Measurements from ENCODE around the gene DDX10.

The DDX10 gene

DNA sequence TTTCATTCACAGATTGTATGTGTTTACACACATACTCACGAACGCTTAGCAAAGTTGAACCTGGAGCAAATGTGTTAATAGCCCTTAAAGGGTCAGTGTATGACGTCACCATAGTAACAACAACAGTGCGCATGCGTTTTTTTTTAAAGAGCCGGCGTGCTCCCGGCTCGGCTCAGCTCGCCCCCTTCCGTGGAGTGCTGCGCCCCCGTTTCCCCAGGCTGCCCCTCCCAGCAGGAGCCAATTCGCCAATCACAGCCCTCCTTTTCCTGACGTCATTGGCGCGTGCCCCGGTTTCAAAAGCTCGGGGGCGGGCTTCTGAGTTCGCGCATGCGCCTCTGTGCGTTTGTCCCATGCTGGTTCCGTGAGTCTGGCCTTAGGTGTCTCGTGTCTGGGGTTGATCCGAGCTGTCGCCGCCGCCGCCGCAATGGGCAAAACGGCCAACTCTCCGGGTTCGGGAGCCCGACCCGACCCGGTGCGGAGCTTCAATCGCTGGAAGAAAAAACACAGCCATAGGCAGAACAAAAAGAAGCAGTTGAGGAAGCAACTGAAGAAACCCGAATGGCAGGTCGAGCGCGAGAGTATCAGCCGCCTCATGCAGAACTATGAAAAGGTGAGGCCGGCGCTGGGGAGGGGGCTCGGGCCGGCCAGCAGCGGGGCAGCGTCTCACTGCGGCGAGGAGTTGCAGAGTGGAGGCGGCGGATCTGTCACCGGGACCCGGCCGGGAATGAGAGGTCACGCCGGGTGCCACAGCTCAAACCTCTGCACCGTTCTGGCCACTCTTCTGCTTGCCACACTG is at the start of gene DDX10:
Gene DDX10 (plus strand): TSS at position 340 of the 796 bp plus-strand sequence. CDS start 85 bp downstream, at position 425.
- TF ChIP-seq, protein P1, sequence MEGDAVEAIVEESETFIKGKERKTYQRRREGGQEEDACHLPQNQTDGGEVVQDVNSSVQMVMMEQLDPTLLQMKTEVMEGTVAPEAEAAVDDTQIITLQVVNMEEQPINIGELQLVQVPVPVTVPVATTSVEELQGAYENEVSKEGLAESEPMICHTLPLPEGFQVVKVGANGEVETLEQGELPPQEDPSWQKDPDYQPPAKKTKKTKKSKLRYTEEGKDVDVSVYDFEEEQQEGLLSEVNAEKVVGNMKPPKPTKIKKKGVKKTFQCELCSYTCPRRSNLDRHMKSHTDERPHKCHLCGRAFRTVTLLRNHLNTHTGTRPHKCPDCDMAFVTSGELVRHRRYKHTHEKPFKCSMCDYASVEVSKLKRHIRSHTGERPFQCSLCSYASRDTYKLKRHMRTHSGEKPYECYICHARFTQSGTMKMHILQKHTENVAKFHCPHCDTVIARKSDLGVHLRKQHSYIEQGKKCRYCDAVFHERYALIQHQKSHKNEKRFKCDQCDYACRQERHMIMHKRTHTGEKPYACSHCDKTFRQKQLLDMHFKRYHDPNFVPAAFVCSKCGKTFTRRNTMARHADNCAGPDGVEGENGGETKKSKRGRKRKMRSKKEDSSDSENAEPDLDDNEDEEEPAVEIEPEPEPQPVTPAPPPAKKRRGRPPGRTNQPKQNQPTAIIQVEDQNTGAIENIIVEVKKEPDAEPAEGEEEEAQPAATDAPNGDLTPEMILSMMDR (IDR thresholded peaks at IDR 0.05), result no peak
- H3K27ac ChIP-seq, result peak within 1 kb of the TSS; percentile 54 to 63
- H3K4me3 ChIP-seq, result peak within 1 kb of the TSS; percentile 91
- DNase-seq (ENCODE audit: low spot score), result peak; percentile 99

DNA sequence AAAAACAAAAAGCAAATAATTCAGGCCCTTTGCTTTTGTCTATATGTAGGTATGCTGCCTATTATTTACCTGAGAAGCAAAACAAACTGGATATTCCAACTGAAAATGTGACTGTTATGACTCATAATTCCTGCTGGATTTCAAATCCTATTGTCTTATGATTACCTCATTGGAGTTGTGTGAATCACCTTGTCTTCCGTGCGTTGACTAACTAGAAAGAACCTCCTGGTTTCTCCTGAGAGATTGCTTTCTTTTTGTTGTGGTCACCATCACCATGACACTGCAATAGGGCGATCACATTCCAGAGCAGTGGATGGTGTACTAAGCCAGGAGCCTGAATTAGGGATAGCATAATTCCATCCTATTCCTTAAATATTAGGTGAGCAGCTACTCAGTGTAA is 48.3 kb upstream of the DDX10 start:
- no peak overlapping the region for H3K4me3 ChIP-seq
- TF ChIP-seq, protein P1 (IDR thresholded peaks at IDR 0.05), result no peak
- DNase-seq (ENCODE audit: low spot score), result no peak
- no peak overlapping the region for H3K27ac ChIP-seq

DNA sequence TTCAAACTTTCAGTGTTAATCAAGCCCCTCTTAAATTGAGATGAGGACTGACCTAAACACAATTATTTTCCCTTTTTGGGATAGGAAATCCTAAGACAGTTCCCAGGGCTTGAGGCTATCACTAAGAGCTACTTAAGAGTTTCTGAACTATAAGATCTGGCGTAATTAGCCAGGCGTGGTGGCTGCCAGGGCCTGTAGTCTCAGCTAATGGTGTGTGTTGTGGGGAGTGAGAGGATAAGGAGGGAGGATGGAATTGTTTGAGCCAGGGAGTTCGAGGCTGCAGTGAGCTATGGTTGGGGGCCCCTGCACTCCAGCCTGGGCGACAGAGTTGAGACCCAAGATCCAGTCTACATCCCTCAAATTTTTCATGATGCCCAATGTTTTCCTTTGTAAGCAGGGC is 47.8 kb upstream of the DDX10 start:
- DNase-seq (ENCODE audit: low spot score), result no peak
- H3K4me3 ChIP-seq, result no peak overlapping the region
- H3K27ac ChIP-seq, result no peak overlapping the region
- TF ChIP-seq, protein P1 (IDR thresholded peaks at IDR 0.05), result no peak

DNA sequence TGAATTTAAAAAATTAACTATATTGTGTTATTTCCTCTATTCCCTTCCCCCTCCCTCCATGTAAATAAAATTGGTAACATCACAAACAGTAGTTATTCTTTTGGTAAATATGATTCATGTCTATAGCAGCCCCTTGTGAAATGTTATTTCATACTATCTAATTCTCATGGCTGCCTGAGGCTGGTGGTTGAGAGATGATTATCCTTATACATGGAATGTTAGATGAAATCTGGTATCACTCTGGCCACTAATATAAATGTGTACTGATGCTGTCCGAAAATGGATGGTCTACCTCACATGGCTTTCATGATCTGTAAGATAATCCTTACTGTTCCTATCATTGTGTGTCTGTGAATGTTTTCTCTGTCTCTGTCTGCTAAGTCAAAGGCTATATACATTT is 46.3 kb upstream of the DDX10 start:
- no peak overlapping the region for H3K4me3 ChIP-seq
- H3K27ac ChIP-seq, result no peak overlapping the region
- TF ChIP-seq, protein P1 (IDR thresholded peaks at IDR 0.05), result no peak
- no peak for DNase-seq (ENCODE audit: low spot score)

DNA sequence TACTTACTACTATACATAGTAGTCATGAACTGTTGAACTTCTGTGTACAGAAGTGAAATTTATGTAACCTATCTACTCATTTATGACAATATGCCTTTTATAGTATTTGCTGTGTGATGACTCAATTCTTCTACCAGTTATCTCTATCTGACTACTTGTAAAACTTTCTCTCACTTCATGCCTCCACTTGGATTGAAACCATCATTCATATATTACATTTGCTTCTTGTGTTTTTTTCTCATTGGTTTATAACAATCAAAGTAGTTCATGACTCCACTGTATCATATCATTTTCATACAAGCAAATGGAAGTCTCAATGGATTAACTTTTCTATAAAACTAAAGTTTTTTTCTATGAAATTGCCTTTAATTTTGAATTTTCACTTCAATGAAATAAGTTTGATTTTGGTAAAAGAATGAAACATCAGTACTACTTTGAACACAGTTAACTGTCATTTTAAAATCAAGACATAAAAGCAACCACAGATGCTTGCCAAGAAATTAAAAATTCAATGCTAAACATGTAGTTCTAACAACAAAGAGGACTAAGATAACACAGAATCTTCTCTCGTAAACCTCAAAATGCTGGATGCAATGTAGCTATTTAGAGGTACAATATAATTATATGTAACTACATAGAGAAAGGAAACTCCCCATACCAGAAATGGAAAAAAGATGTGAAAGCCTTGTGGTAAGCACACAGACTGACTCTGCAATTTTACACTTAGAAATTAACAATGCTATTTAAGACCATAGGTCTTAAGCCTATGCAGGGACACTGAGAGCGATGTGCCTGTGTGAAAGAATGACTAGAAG is 43.7 kb upstream of the DDX10 start:
- H3K4me3 ChIP-seq, result no peak overlapping the region
- H3K27ac ChIP-seq, result no peak overlapping the region
- DNase-seq (ENCODE audit: low spot score), result no peak
- TF ChIP-seq, protein P1 (IDR thresholded peaks at IDR 0.05), result no peak

DNA sequence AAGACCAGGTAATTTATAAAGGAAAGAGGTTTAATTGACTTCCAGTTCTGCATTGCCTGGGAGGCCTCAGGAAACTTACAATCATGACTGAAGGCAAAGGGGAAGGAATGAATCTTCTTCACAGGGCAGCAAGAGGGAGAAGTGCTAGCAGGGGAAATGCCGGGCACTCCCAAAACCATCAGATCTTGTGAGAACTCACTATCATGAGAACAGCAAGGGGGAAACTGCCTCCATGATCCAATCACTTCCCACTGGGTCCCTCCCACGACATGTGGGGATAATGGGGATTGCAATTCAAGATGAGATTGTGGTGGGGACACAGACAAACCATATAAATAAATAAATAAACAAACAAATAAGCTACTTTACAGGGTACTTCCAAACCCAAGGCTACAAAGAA is 42.5 kb upstream of the DDX10 start:
- TF ChIP-seq, protein P1 (IDR thresholded peaks at IDR 0.05), result no peak
- H3K4me3 ChIP-seq, result no peak overlapping the region
- H3K27ac ChIP-seq, result no peak overlapping the region
- no peak for DNase-seq (ENCODE audit: low spot score)
